ENCODE results near the gene SLC7A9.

- no peak for TF ChIP-seq CTCF (IDR thresholded peaks at IDR 0.05 in 4 of 5, conservative IDR thresholded peaks at IDR 0.05 in 1 of 5)
- TF ChIP-seq POLR2A (IDR thresholded peaks at IDR 0.05): no peak
Observed at GRCh38 chr19:32891609-32892008, 22.0 kb upstream of the SLC7A9 start.

Data from gastrocnemius medialis (tissue), 4 donors.